GM12873 (cell line): ENCODE data around the gene DHX58.
A peak's percentile ranks its signal among the peaks of the same experiment; 100 is the strongest.

ENCODE experiments used
- TF ChIP-seq, protein P1 (sequence below): IDR thresholded peaks from 2 replicates; pipeline ENCODE4 v1.5.1; 2012; ENCODE audit warnings: low read depth, mild to moderate bottlenecking, moderate library complexity, low read length, control low read depth; ENCODE audit not compliant: insufficient read depth; ENCODE audit errors: missing control alignments

DHX58 gene

DNA sequence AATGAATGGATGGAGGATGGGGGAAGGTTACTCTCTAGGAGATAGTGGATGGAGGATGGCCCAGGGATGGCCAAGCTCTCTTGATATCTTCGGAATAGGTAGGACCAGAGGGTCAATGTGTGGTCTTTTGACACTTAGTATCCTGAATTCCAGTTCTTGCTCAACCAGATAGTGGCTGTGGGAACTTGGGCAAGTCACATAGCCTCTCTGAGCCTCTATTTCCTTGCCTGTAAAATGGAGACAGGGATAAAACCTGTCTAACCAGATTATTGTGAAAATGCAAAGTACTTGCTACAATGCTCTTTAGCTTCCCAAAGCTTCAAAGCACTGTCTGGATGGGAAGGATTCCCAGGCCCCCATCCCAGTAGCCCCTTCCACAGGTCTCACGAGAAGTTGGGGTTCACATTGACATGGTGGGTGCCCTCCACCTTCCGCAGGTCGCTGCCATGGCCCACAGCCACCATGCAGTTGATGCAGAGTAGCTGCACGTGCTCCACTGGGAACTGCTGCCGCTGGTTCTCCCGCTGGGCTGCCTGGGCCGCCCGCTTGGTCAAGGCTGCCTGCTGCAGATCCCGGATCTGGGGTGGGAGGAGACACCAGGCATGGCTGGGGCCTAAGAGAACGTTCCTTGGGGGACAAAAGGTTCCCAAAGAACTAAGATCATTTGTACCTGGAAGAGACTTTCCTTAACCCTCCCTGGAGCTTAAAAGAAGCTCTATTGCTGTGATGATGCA, 9.1 kb downstream of the DHX58 start:
- TF ChIP-seq, protein P1, sequence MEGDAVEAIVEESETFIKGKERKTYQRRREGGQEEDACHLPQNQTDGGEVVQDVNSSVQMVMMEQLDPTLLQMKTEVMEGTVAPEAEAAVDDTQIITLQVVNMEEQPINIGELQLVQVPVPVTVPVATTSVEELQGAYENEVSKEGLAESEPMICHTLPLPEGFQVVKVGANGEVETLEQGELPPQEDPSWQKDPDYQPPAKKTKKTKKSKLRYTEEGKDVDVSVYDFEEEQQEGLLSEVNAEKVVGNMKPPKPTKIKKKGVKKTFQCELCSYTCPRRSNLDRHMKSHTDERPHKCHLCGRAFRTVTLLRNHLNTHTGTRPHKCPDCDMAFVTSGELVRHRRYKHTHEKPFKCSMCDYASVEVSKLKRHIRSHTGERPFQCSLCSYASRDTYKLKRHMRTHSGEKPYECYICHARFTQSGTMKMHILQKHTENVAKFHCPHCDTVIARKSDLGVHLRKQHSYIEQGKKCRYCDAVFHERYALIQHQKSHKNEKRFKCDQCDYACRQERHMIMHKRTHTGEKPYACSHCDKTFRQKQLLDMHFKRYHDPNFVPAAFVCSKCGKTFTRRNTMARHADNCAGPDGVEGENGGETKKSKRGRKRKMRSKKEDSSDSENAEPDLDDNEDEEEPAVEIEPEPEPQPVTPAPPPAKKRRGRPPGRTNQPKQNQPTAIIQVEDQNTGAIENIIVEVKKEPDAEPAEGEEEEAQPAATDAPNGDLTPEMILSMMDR = no peak

DNA sequence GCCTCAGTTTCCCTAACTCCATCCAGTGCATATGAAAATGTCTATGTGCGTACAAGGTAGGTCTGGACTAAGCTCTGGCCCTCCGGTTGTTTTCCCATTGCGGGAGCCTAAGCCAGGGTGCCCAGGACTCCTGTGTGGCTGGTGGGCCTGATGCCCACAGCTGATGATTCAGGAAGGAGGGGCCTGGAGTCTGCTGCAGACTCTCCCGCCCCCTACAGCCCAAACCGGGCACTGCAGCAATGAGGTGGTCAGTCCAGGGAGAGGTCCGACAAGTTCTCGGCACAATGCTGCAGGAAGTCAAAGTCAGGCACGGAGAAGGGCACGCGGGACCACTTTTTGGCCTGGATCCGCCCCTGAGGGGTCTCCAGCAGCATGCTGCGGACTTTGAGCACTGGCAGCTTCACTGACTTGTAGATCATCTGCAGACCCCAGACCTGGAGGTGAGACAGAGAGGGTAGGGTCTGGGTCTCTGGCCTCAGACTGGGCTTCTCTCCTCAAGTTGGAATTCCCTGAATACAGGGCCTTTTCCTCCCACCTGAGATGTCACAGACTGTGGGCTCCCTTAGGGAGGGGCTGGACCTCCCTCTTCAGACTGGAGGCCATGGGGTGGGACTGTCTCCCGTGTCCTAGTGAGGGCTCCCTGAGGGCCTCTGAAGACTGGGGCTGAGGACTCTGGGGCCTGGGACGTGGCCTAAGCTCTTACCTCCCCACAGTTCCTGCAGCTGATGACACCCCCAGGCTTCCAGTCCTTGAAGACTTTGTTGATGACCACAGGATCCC, 10.8 kb downstream of the DHX58 start:
- TF ChIP-seq, protein P1 = peak; percentile 93

DNA sequence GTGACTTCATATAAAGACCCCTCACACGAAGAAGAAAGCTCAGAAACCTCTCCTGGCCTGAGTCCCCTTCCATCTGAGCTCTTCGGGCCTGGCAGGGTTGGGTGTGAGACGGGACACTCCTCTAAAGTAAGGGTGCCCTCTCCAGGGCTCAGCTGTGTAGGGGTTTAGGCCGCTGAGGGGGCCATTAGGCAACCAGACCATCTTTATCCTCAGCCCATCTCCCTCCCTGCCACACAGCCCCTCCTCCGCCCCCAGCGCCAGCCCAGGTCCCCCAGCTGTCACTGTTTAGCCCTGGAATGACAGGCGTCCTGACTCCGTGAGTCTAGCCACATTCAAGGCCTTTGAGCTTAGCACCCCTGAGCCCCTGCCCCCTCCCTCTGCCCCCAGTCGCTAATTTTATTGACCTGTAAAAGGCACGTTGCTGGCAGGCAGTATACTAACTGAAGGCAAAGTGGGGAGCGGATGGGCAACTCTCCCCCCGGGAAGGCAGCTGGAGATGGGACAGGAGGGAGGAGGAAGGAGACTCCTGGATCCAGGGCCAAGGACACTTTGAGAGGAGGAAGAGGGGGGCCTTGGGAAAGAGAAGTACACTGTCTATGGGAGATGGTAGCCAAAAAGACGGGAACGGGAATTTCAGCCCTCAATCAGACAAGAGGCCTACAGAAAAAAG, 13.6 kb downstream of the DHX58 start:
- TF ChIP-seq, protein P1 = no peak

DNA sequence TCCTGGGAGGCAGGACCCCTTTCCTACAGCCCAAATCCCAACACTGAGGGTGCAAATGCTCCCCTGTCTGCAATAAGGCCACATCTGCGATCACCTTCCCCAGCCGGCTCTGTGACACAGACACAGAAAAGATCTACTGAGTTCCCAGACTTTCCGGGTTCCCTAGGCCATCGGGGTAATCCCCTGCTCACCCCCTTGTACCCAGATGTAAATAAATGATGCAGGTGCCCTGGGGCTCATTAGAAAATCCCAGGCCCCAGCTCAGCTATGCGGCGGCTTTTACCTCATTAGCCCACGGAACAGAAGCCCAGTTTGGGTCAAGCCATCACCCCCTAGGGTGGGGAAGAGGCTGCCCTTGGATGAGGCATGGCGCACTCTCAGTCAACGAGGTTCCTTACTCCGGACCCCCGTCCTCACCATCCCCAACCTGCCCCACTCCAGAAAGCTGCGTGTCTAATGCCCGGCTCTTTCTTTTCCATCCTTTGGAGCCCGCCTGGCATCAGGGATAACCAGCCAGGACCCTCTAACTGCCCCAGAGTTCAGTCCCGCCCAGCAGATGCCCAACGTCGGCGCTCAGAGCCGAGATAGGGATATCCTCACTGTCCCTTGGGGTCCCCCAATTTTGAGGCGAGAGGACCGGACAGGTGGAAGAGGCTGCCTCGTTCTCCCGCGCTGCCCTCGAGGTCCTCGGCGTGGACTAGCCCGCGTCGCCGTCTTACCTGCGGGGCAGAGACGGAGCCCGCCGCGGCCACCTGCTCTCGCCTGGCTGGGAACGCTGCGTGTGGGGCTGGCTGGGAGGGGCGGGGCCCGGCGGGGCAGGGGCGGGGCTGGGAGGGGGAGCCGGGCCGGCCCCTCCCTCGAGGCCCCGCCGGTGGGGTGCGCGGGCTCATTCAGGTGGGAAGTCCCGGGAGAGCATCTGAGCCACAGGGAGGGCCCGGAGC, 14.6 kb downstream of the DHX58 start, which contains the start of gene ZNF385C:
TSS of gene ZNF385C (minus strand) at position 783 of the 941 bp plus-strand sequence. CDS start 35,417 bp downstream, outside the sequence.
- TF ChIP-seq, protein P1 = no peak

DNA sequence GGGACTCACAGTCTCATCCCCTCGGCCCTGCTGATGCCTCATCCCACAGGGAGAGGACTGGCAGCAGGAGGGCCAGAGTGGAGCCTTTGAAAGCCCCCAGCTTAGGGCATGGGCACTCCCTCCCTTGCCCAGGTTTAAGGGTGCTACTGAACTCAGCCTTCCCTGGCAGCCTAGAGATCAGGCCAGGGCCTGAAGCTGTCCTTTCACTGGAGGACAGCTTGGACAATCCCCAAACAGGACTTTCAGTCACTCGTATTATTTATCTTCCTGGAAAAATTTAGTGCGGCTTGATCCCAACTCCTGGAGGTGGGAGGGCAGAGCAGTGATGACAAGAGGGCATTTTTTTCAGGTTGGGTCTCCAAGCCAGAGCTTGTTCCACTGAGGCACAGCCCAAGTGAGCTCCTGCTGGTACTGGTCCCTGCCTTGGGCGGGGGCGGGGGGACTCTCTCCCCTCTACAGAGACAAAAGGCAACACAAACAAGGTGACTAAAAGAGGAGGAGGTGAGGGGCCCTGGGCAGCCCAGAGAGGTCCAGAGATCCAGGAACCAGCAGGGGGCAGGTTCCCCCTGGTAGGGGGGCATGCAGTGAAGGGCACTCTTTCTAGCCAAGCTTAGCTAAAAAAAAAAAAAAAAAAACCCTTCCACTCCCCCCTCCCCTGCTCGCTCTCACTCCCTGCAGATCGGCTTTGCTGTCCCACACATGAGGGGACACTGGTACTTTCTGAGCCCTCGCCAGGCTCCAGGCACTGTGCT, 16.0 kb downstream of the DHX58 start:
- TF ChIP-seq, protein P1 = peak; percentile 24

DNA sequence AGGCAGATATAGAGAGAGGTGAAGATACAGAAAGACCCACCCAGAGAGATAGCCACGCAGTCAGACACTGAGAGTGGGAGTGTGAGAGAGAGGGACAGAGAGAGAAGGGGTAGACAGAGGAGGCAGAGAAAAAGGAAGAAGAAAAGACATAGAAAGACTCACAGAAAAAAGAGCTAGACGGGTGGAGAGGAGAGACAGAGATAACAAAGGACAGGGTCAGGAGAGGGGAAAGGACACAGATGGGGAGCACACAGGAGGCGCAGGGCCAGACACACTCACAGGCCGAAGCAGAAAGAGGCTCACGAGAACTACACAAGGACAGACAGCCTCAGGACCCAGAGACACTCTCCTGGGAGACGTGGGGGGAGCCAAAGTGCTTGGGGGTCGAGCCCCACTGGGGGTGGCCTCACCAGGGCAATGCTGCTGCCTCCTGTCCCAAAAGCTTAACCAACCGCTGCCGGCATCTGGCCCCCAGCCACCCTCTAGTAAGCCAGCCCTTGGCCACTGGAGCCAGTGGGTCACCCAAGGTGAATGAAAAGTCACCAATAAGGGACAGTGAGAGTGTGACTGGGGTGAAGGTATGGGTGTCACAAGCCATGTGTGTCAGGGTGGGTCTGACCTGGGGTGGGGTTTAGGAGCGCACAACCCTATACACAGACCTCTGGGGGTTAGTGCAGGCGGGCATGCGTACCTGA, 18.0 kb downstream of the DHX58 start:
- TF ChIP-seq, protein P1 = no peak
